Measurements from ENCODE around the gene PCIF1. TPM values are rescaled to one million over a fixed set of nuclear protein-coding genes. Genes with fewer than 3 reads are reported as not detected.
A peak's percentile ranks its signal among the peaks of the same experiment; 100 is the strongest.

Gene PCIF1
- total RNA-seq, 4 donors from 2014 or later = 34.5 to 63.2 (median 41.3) TPM

GRCh38 chr20:45968081-45968671 is 33.7 kb downstream of the PCIF1 start:
- DNase-seq (ENCODE audit: low spot score in 2 of 2) = no peak
- H3K4me3 ChIP-seq (ENCODE audit: low read depth, poor library complexity, severe bottlenecking) = no peak overlapping the region
- WGBS, 2 donors = 82 to 89% methylated on average over 10 of the region's 10 CpGs
- no peak for TF ChIP-seq CTCF (IDR thresholded peaks at IDR 0.05)
- no peak for TF ChIP-seq POLR2A (IDR thresholded peaks at IDR 0.05)
- intact Hi-C loops (cut with DNase I; ENCODE audit: low total_unique reads) = loop anchor here (10.0 kb wide), 1 partner anchor 163 kb away; no protein-coding TSS in a partner anchor

- no peak overlapping the region for H3K4me3 ChIP-seq (ENCODE audit: low read depth, poor library complexity, severe bottlenecking)
- 85 to 88% methylated on average over 7 to 14 of the region's 14 CpGs for WGBS, 2 donors
- intact Hi-C loops (cut with DNase I; ENCODE audit: low total_unique reads) = loop anchor here (10.0 kb wide), 1 partner anchor 164 kb away; no protein-coding TSS in a partner anchor
- peak in 1 of 2 donors; percentile 83 for DNase-seq (ENCODE audit: low spot score in 2 of 2)
- TF ChIP-seq POLR2A (IDR thresholded peaks at IDR 0.05) (no peak), CTCF (IDR thresholded peaks at IDR 0.05) (no peak)
These were observed 34.6 kb downstream of the PCIF1 start for GRCh38 chr20:45968801-45969711.

DNA sequence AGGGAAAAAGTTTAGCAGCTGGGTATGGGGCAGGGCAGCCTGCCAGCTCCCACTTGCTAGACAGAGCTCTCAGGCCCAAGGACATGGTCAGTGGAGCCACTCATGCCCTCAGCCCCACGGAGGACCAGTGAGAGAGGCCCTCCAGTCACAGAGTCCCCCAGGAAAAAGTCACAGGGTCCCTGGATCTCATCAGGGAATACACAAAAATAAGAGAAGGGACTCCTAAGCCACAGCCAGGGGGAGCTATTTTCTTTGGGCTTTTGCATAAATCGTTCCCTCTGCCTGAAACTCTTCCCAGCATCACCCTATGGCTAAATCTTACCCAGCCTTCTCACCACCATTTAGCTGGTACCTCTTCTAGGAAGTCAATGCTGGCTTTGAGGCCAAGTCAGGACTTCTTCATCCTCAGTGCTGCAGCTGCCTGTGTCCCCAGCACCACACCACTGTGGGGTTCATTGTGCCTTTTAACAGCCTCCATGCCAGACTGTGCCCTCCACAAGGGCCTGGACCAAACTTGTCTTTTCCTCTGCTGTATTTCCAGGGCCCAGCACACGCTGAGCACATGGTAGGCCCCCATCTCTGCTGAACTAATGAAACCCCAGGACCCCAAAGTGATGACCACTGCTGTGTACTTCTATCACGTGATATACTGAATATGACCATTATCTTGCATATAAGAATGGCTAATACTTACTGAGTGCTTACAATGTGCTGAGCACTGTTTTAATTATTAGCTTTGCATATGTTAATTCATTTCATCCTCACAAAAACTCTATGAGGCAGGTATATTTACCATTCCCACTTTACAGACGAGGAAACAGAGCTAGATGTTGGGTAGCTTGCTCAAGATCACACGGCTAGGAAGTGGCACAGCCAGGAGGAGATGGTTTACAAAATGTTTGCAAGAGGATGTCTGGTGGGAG is 35.5 kb downstream of the PCIF1 start:
- 41 to 42% methylated on average over 6 of the region's 6 CpGs for WGBS, 2 donors
- peak in 1 of 2 donors; percentile 85 for DNase-seq (ENCODE audit: low spot score in 2 of 2)
- H3K4me3 ChIP-seq (ENCODE audit: low read depth, poor library complexity, severe bottlenecking) = no peak overlapping the region
- TF ChIP-seq CTCF (IDR thresholded peaks at IDR 0.05) = no peak
- TF ChIP-seq POLR2A (IDR thresholded peaks at IDR 0.05) = no peak
- intact Hi-C loops (cut with DNase I; ENCODE audit: low total_unique reads) = loop anchor here (10.0 kb wide), 1 partner anchor 165 kb away; no protein-coding TSS in a partner anchor

GRCh38 chr20:45970646-45971424 is 36.4 kb downstream of the PCIF1 start:
- peak in 1 of 2 donors; percentile 91 for DNase-seq (ENCODE audit: low spot score in 2 of 2)
- intact Hi-C loops (cut with DNase I; ENCODE audit: low total_unique reads) = no loop called here
- TF ChIP-seq CTCF (IDR thresholded peaks at IDR 0.05) (no peak), POLR2A (IDR thresholded peaks at IDR 0.05) (no peak)
- H3K4me3 ChIP-seq (ENCODE audit: low read depth, poor library complexity, severe bottlenecking) = peak overlapping the region; percentile 77
- 9 to 10% methylated on average over 13 to 34 of the region's 34 CpGs for WGBS, 2 donors

DNA sequence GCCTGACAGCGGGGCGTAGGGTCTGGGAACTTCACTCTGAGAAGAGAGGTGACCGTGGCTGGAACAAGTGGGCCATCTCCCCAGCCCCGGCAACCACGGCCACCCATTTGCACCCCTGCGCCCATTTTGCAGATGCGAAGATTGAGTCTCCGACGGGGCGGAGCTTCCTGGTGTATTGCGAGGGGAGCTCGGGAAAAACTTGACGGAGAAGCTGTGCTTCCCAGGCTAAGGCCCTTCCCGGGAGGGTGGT is 36.9 kb downstream of the PCIF1 start:
- intact Hi-C loops (cut with DNase I; ENCODE audit: low total_unique reads) = no loop called here
- TF ChIP-seq CTCF (IDR thresholded peaks at IDR 0.05) (no peak), POLR2A (IDR thresholded peaks at IDR 0.05) (no peak)
- DNase-seq (ENCODE audit: low spot score in 2 of 2) = no peak
- 0 to 1% methylated on average over 6 to 14 of the region's 14 CpGs for WGBS, 2 donors
- H3K4me3 ChIP-seq (ENCODE audit: low read depth, poor library complexity, severe bottlenecking) = peak overlapping the region; percentile 77
